ENCODE data around the gene TRAPPC10. TPM values are rescaled to one million over a fixed set of nuclear protein-coding genes. Genes with fewer than 3 reads are reported as not detected.
A peak's percentile ranks its signal among the peaks of the same experiment; 100 is the strongest.

Gene TRAPPC10
- total RNA-seq, 1 donor from 2014 or later, result 55.1 TPM

- DNase-seq (ENCODE audit: low spot score) (no peak), ATAC-seq (no peak)
- intact Hi-C loops (cut with DNase I), result no loop called here
Measured at GRCh38 chr21:43979654-43980053, 32.5 kb upstream of the TRAPPC10 start.

- intact Hi-C loops (cut with DNase I), result no loop called here
- DNase-seq (ENCODE audit: low spot score) (no peak), ATAC-seq (no peak)
Measured at GRCh38 chr21:43981151-43981870, 30.8 kb upstream of the TRAPPC10 start.

- intact Hi-C loops (cut with DNase I), result no loop called here
- DNase-seq (ENCODE audit: low spot score), result no peak
- no peak for ATAC-seq
Measured at GRCh38 chr21:43981871-43982210, 30.3 kb upstream of the TRAPPC10 start.

- ATAC-seq (peak; percentile 6), DNase-seq (ENCODE audit: low spot score) (no peak)
- intact Hi-C loops (cut with DNase I), result no loop called here
Measured at GRCh38 chr21:43982489-43983078, 29.5 kb upstream of the TRAPPC10 start.

GRCh38 chr21:43983390-43983789 is 28.7 kb upstream of the TRAPPC10 start:
- no peak for ATAC-seq
- intact Hi-C loops (cut with DNase I), result no loop called here

GRCh38 chr21:43983860-43984420 is 28.2 kb upstream of the TRAPPC10 start:
- DNase-seq (ENCODE audit: low spot score) (no peak), ATAC-seq (no peak)
- intact Hi-C loops (cut with DNase I), result no loop called here

More at GRCh38 chr21:43983390-43983789, 28.7 kb upstream of the TRAPPC10 start:
- no peak for DNase-seq (ENCODE audit: low spot score)

- ATAC-seq, result peak; percentile 12
- intact Hi-C loops (cut with DNase I), result no loop called here
- DNase-seq (ENCODE audit: low spot score), result no peak
Measured at GRCh38 chr21:43984905-43985689, 27.0 kb upstream of the TRAPPC10 start.

- DNase-seq (ENCODE audit: low spot score) (no peak), ATAC-seq (peak; percentile 41)
- intact Hi-C loops (cut with DNase I), result no loop called here
Measured at GRCh38 chr21:43985690-43986251, 26.3 kb upstream of the TRAPPC10 start.

GRCh38 chr21:43986544-43987451 is 25.3 kb upstream of the TRAPPC10 start:
- intact Hi-C loops (cut with DNase I), result no loop called here
- DNase-seq (ENCODE audit: low spot score) (no peak), ATAC-seq (no peak)

GRCh38 chr21:43987509-43987908 is 24.6 kb upstream of the TRAPPC10 start:
- DNase-seq (ENCODE audit: low spot score), result no peak
- intact Hi-C loops (cut with DNase I), result no loop called here
- ATAC-seq, result no peak

GRCh38 chr21:43988016-43988415 is 24.1 kb upstream of the TRAPPC10 start:
- no peak for ATAC-seq
- DNase-seq (ENCODE audit: low spot score), result no peak
- intact Hi-C loops (cut with DNase I), result no loop called here

- intact Hi-C loops (cut with DNase I), result no loop called here
- no peak for DNase-seq (ENCODE audit: low spot score)
- ATAC-seq, result no peak
Measured at GRCh38 chr21:43988506-43989230, 23.4 kb upstream of the TRAPPC10 start.

- intact Hi-C loops (cut with DNase I), result no loop called here
- no peak for DNase-seq (ENCODE audit: low spot score)
- no peak for ATAC-seq
Measured at GRCh38 chr21:43989401-43989800, 22.7 kb upstream of the TRAPPC10 start.

GRCh38 chr21:43991447-43991991 is 20.6 kb upstream of the TRAPPC10 start:
- intact Hi-C loops (cut with DNase I), result no loop called here
- ATAC-seq (peak; percentile 79), DNase-seq (ENCODE audit: low spot score) (no peak)

GRCh38 chr21:43992121-43992520 is 20.0 kb upstream of the TRAPPC10 start:
- ATAC-seq, result no peak
- no peak for DNase-seq (ENCODE audit: low spot score)
- intact Hi-C loops (cut with DNase I), result no loop called here

GRCh38 chr21:43993420-43993934 is 18.6 kb upstream of the TRAPPC10 start:
- DNase-seq (ENCODE audit: low spot score) (peak; percentile 43), ATAC-seq (no peak)
- intact Hi-C loops (cut with DNase I), result no loop called here

- DNase-seq (ENCODE audit: low spot score) (peak; percentile 51), ATAC-seq (no peak)
- intact Hi-C loops (cut with DNase I), result no loop called here
Measured at GRCh38 chr21:43994085-43994484, 18.0 kb upstream of the TRAPPC10 start.

Data from sciatic nerve (tissue), 2 donors.